Ishikawa (cell line): ENCODE data around the gene PTPRM.

ENCODE experiments used
- EGR1 ChIP-seq: IDR thresholded peaks from 2 replicates; pipeline ENCODE4 v1.6.1; 2012
- EP300 ChIP-seq: IDR thresholded peaks from 2 replicates; pipeline ENCODE4 v1.6.1; 2012; ENCODE audit warnings: borderline replicate concordance
- MAX ChIP-seq: IDR thresholded peaks from 2 replicates; pipeline ENCODE4 v1.6.1; 2012
- RAD21 ChIP-seq: IDR thresholded peaks from 2 replicates; pipeline ENCODE4 v1.6.1; 2012; ENCODE audit warnings: low read depth
- REST ChIP-seq: IDR thresholded peaks from 2 replicates; pipeline ENCODE4 v1.6.1; 2012; ENCODE audit warnings: low read depth, mild to moderate bottlenecking
- TAF1 ChIP-seq: IDR thresholded peaks from 2 replicates; pipeline ENCODE4 v1.6.1; 2012; ENCODE audit warnings: low read depth, mild to moderate bottlenecking
- TCF12 ChIP-seq: IDR thresholded peaks from 2 replicates; pipeline ENCODE4 v1.6.1; 2012; ENCODE audit warnings: low read depth

- TF ChIP-seq RAD21 (no peak), EGR1 (no peak), REST (no peak), TAF1 (no peak), MAX (no peak), TCF12 (no peak), EP300 (no peak)
Observed at GRCh38 chr18:8368512-8369217, 801.5 kb downstream of the PTPRM start.
